Astrocyte (in vitro differentiated cells and primary cell): ENCODE results near the gene SH2D6.

Source experiments
- EZH2 ChIP-seq: IDR thresholded peaks from 2 replicates; pipeline ENCODE4 v1.6.1; 2012; ENCODE audit warnings: mild to moderate bottlenecking, low read length, inconsistent platforms; ENCODE audit not compliant: insufficient read depth
- TF ChIP-seq, protein P1 (sequence below): IDR thresholded peaks from 2 replicates; pipeline ENCODE4 v1.5.1; 2011; ENCODE audit warnings: low read depth, mild to moderate bottlenecking, inconsistent platforms, low read length, moderate library complexity; ENCODE audit not compliant: insufficient read depth

- TF ChIP-seq, protein P1, sequence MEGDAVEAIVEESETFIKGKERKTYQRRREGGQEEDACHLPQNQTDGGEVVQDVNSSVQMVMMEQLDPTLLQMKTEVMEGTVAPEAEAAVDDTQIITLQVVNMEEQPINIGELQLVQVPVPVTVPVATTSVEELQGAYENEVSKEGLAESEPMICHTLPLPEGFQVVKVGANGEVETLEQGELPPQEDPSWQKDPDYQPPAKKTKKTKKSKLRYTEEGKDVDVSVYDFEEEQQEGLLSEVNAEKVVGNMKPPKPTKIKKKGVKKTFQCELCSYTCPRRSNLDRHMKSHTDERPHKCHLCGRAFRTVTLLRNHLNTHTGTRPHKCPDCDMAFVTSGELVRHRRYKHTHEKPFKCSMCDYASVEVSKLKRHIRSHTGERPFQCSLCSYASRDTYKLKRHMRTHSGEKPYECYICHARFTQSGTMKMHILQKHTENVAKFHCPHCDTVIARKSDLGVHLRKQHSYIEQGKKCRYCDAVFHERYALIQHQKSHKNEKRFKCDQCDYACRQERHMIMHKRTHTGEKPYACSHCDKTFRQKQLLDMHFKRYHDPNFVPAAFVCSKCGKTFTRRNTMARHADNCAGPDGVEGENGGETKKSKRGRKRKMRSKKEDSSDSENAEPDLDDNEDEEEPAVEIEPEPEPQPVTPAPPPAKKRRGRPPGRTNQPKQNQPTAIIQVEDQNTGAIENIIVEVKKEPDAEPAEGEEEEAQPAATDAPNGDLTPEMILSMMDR = no peak
- no peak for TF ChIP-seq EZH2
Measured at GRCh38 chr2:85383850-85384249, 34.7 kb upstream of the SH2D6 start.
